Adrenal gland (tissue), 5 donors: ENCODE results near the gene GNB5.

Experiments used
- CTCF ChIP-seq, 6 experiments: fragments of 450-650 bp in 4 of 6; fragments of 200-600 bp in 2 of 6; sonication (generic) in 1 of 6; IDR thresholded peaks; 1 replicate in 5 of 6; 2 replicates in 1 of 6; pipeline versions ENCODE4 v1.5.1 to v1.8.0; 2016 to 2021; ENCODE audit warnings: antibody characterized with exemption in 6 of 6, mild to moderate bottlenecking in 2 of 6, moderate library complexity in 1 of 6
- POLR2A ChIP-seq, 2 donors: fragments of 450-650 bp; IDR thresholded peaks; one replicate each; pipeline ENCODE4 v1.6.1; 2017; ENCODE audit warnings: antibody characterized with exemption in 2 of 2, mild to moderate bottlenecking in 2 of 2, moderate library complexity in 1 of 2
- donor health status: DM: no; HTN: no; CAD: no.

GRCh38 chr15:52082197-52083036, 108.8 kb downstream of the GNB5 start:
- TF ChIP-seq CTCF (IDR thresholded peaks at IDR 0.05) (no peak), POLR2A (IDR thresholded peaks at IDR 0.05) (no peak)
